ENCODE data around the gene GNAQ.
"Not testable (repeated sequence)": the region's sequence is repeated elsewhere in the genome, so short reads cannot be mapped to it uniquely, and the experiment has no call there.

Gene GNAQ

GRCh38 chr9:77763566-77763965 lies 268.0 kb downstream of the GNAQ start:
- DNase-seq, result no peak

- DNase-seq, result not testable (repeated sequence)
These were observed 270.7 kb downstream of the GNAQ start for GRCh38 chr9:77760919-77761318.

- DNase-seq, result no peak
These were observed 272.2 kb downstream of the GNAQ start for GRCh38 chr9:77759391-77759790.

- no peak for DNase-seq
These were observed 275.2 kb downstream of the GNAQ start for GRCh38 chr9:77756449-77756848.

DNA sequence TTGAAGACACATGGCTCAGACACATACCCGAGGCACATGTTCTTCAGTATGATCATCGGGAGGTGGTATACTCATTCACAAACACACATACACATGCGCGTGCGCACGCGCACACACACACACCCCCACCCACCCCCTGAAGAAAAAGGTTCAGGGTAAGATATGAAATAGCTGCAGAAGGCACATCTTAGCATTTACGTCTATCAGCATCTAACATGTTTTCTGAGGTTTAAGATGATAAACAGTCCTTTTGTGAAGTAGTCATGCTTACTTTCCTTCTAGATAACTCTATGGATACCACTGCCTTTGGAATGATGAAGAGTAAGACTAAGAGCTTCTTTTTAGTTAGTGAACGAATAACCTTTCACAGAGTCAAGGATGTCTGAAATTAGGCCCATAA lies 278.4 kb downstream of the GNAQ start:
- no peak for DNase-seq

DNA sequence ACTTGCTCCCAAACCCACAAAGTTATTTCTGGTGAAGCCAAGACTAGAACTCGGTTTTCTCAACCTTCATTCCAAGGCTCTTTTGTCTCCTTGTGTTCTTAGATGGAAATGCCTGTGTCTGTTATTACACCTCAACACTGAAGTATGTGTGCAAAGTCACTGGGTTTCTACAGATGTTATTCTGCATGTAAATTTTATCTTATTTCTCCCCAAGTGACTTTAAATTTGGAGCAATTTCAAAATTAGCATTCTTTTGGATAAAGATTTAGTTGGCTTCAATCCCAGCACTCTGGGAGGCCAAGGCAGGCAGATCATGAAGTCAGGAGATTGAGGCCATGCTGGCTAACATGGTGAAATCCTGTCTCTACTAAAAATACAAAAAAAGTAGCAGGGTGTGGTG lies 279.1 kb downstream of the GNAQ start:
- DNase-seq, result no peak

DNA sequence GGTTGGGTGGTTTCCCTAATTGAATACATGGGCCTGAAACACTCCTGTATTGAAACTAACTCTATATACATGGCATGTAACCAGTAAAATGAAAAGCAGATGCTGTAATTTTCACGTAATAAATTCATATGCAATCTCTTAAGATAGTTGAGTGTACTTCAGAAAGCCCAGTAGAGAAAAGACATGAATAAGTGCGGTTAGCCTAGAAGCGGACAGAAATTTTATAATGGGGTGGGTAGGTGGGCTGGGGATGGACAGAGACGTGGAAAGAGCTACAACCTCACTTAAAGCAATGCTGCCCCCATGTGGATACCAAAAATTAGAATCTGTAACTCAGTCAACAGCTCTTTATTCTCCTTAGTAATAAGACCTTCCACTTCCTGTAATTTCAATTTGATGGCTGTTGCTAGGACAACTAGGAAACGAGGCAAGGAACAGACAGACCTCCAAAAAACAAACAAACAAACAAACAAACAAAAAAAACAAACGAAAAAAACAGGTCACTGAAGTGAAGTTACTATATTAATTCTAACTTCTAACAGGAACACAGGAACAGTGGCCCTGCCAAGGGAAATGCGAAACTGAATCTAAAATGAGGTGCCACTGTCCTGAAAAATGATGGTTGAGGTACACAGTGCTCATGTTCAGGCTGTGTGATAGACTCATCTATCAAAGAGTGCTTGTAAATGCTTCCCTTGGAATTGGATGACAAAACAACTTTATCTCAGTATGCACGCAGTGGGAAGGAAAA lies 280.1 kb downstream of the GNAQ start:
- no peak for DNase-seq

DNA sequence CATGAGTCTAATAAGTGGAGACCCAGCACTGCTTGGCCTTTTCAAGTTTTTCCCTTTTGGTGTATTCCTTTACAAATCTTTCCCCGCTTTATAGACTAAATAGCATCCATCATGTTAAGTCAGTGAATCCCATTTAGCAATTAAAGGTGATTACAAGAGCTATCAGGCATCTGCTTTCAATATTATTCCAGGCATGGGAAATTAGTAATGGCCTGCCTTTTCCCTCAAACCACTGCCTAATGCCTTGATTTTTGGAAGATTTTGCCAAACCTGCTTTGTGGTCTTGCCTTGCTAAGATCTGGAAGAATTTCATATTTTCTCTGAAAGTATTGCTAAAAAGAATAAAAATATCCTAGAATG lies 280.6 kb downstream of the GNAQ start:
- DNase-seq, result no peak

GRCh38 chr9:77750284-77750683 lies 281.3 kb downstream of the GNAQ start:
- no peak for DNase-seq

- DNase-seq, result no peak
These were observed 283.3 kb downstream of the GNAQ start for GRCh38 chr9:77748214-77748772.

DNA sequence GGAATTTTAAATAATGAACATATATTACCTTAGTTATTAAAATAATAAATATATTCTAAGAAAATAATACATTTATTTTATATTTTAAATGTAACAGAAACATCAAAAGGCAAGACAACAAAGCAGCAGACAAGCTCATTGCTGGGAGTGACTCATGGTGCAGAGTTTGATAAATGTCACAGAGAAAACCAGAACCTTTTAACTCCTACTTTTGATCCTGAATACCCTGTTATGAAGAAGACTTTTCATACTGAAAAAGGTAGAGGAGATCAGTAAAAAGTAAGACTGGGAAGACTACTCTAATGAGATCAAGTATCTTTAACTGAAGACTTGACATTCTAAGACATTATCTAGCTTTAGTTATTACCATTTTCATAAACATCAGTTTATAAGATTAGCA lies 284.4 kb downstream of the GNAQ start:
- DNase-seq, result no peak

DNA sequence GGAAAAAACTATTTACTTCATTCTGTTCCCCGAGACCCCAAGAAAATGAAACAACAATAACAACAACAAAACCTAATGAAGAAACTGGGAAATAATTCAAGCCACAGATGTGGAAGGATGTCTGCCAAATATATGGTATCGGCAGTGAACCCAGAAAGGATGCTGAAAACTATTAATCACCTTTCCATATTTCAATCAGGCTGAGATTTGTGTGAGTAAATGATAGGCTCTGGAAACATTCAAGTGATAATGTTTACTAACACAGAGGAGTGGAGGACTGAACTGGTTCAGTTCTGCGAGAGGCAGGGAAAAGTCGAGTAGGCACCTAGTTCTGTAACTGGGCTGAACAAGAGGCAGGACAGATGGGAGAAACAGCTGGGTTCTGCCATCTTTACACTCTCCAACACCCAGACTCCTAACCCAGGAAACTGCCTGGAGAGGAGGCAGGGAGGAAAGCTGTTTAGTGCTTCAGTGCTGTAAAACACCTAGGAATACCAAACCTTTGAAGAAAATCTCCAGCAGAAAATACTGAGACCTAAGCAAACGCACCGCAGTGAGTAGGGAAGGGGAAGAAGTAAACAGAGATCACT lies 286.7 kb downstream of the GNAQ start:
- no peak for DNase-seq

GRCh38 chr9:77743386-77743785 lies 288.2 kb downstream of the GNAQ start:
- DNase-seq, result no peak

- no peak for DNase-seq
These were observed 292.7 kb downstream of the GNAQ start for GRCh38 chr9:77738932-77739331.

DNA sequence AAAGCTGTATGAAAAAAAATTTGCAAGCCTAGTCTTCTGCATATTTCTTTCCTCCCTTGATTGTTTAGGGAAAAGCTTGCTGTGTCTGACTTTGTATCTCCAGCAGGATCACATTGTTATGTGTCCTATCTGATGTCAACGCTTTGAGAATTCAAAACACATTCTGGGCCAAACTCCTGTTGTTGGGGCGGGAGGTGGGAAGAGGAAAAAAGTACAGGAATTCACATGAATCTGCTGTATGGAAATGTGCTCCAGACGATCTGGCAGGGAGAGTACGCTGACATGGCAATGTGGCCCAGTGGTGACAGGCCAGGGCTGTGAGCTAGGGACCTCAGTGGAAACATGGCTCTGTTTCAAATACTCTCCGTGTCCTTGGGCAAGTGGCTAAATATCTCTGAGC lies 296.1 kb downstream of the GNAQ start:
- no peak for DNase-seq

DNA sequence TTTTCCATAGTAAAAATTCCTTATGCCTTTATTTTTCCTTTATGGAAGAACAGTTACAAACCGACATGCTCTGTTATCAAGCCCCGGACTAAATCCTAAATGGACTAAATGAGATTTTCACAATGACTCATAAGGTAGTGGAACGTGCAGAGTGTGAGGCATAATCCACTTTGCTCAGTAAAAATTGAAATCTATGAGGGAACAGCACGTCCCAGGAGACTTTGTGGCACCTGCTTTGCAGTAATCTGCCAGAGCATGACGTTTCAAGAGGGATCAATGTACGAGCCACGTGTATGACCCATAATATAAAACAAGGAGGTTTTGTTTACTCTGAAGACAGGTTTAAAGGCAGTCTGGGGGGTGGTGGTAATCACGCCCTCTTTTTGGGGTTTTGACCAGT lies 299.7 kb downstream of the GNAQ start:
- DNase-seq, result no peak

GRCh38 chr9:77731008-77731698 lies 300.5 kb downstream of the GNAQ start:
- DNase-seq, result no peak

DNA sequence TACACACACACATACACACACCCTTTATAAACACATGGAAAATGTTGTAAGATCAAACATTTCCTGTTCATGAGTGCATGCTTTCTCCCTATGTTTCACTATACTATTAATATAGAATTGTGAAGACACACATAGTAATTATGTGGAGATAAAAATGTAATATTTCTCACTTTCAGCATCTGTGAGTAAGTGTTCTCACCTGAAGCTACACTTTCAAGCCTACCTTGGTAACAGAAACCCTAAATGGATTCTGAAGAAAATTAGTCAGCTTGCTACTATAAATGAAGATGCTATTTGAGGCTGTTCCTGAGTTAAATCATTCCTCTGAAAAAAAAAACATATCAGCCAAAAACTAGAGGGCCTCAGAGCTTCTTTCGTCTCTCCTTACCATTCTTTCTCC lies 302.4 kb downstream of the GNAQ start:
- no peak for DNase-seq

DNA sequence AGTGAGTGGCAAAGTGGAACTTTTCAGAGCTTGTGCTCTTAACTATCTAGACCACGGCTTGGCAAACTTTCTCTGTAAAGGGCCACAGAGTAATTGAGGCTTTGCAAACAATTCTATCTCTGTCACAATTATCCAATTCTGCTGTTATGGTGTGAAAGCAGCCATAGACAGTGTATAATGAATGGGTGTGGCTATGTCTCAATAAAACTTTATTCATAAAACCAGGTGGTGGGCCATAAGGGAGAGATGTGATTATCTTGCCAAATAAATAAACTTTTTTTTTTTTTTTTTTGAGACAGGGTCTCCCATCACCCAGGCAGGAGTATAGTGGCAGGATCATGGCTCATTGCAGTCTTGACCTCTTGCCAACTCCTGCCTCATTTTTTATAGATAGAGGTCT lies 304.8 kb downstream of the GNAQ start:
- DNase-seq, result no peak

DNA sequence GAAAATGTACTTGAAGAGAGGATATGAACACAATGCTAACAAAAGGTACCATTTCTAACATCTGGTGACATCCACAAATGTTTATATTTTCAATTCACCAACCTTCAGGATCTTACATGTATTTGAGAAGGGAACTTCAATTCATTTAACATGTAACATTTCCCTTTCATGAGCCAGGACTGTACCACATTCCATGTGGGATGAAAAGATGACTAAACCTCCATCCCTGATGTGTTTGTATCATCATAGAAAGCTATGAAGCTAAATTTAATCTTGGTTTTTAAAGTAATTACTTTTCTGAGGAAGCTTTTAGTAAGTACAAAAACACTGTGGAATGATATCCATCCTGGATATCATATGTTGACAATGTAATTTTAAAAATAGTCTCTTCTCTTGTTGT lies 305.3 kb downstream of the GNAQ start:
- no peak for DNase-seq

DNA sequence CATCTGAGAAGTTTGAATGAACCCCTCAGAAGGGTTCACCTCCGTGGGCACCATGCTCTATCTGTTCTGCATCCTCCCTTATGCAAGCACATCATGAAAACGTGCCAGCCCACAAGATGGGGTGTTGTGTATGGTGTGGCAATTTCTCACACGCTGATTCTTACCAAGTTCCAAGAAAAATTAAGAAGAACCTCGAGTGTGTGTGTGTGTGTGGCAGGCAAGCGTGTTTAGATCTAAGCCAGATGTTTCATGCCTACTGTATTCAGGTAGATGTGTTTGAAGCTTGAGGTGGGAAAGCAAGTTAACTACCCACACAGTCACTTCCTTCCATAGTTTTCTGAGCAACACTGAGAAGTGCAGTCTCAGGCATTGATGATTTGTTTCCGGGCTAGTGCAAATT lies 305.8 kb downstream of the GNAQ start:
- DNase-seq, result no peak

GRCh38 chr9:77725046-77725694 lies 306.4 kb downstream of the GNAQ start:
- no peak for DNase-seq

DNA sequence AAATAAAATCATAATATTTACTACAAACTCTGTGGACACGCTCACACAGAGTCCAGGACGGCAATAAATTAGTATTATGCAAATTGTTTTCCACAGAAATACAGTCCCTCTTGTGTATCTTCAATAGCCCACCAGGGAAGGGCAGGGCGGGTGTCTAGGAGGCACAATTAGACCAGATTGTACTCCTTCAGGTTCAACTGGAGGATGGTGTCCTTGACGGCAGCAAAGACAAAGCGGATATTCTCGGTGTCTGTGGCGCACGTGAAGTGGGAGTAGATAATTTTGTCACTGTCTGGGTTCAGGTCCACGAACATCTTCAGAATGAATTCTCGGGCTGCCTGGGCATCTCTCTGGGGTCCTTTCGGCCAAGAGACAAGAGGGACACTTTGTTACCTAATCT lies 310.5 kb downstream of the GNAQ start:
- not testable (repeated sequence) for DNase-seq

DNA sequence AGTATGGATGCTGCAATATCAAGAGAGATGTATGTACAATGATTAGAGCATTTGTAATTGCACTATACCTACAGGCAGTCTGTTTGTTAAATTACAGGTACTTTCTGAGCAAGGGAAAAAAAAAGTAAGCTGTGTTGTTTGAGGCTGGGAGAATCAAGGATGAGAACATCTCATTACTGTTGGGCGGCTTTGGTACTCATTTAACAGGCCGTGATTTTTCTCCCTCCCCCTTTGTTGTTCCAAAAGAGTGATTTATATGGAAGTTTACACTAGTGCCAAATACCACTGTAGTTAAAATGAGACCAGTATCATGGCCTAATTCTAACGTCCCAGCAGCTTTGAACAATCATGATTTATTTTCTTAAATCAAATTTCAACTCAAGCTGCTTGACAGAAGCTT lies 312.3 kb downstream of the GNAQ start:
- DNase-seq, result no peak
